ENCODE results near the gene SORCS1. TPM values are rescaled to one million over a fixed set of nuclear protein-coding genes. Genes with fewer than 3 reads are reported as not detected.

The SORCS1 gene
- total and polyA plus RNA-seq, 2 of the 8 experiments (the other 6 are each of a cell fraction or from before 2014, with no cell fraction given): 4.1 to 4.6 TPM

DNA sequence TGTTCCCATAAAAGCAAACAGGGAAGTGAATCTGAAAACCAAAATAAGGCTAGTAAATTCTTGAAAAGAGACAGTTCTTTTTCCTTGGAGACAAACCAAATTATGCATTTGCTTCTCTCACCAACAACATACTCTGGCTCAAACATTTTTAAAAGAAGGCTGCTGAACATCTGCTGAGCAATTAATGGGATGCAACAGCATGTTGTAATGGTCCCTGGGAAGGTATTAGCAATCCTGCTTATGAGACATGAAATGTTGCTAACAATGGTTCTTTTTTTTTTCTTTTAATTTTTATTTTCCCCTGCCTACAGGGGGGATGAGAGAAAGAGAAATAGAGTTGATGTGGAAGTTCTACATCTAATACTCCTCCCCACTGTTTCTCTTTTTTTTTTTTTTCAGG is 572.1 kb downstream of the SORCS1 start:
- H2BK15ac ChIP-seq (ENCODE audit: low read length): no peak overlapping the region
- no peak overlapping the region for H3K18ac ChIP-seq (ENCODE audit: extremely low read depth, low read length)
- H3K27me3 ChIP-seq (replicated peaks in 1 of 4; ENCODE audit: control insufficient read depth in 3 of 4, extremely low read depth in 1 of 4, insufficient read depth in 3 of 4, low read length in 3 of 4): no peaks in the 10 kb centered on the region
- H2BK12ac ChIP-seq (ENCODE audit: low read depth, low read length): no peak overlapping the region
- no peaks in the 10 kb centered on the region for H3K9me3 ChIP-seq (ENCODE audit: insufficient read depth in 2 of 2, low read depth in 1 of 2, low read length in 1 of 2)
- H3K14ac ChIP-seq (ENCODE audit: insufficient read length): no peak overlapping the region
- H3K23ac ChIP-seq (ENCODE audit: insufficient read length): no peak overlapping the region
- no peak overlapping the region for H4K91ac ChIP-seq (replicated peaks; ENCODE audit: insufficient read length, low read length)
- H3K4me1 ChIP-seq (replicated peaks in 1 of 4; ENCODE audit: control insufficient read depth in 3 of 4, insufficient read depth in 4 of 4, low read length in 3 of 4): no peaks in the 10 kb centered on the region
- DNase-seq (ENCODE audit: low read depth in 1 of 2, low spot score in 2 of 2) (no peak), FAIRE-seq (no peak)
- no peak overlapping the region for H2AK5ac ChIP-seq (ENCODE audit: low read depth, low read length)
- no peak overlapping the region for H4K8ac ChIP-seq (ENCODE audit: extremely low read depth, insufficient read depth, low read length)
- H3K56ac ChIP-seq (replicated peaks; ENCODE audit: insufficient read length, low read depth, low read length): no peak overlapping the region
- no peak overlapping the region for H3K27ac ChIP-seq (ENCODE audit: low read depth, low read length)
- no peaks in the 10 kb centered on the region for H4K20me1 ChIP-seq (replicated peaks in 1 of 2; ENCODE audit: control insufficient read depth in 1 of 2, insufficient read depth in 2 of 2, low read length in 2 of 2)
- H4K5ac ChIP-seq (ENCODE audit: insufficient read length, low read depth, low read length): no peak overlapping the region
- H3K4me2 ChIP-seq (ENCODE audit: insufficient read depth in 1 of 2, low read depth in 2 of 2, low read length in 2 of 2): no peak overlapping the region
- ChIA-PET CTCF (ENCODE audit: partially characterized antibody) (interaction anchor here (1.9 kb wide), 1 partner anchor 11 kb away, joined by 6 read pairs; no protein-coding TSS in a partner anchor), POLR2A (ENCODE audit: partially characterized antibody) (no interaction called here)
- no peaks in the 10 kb centered on the region for H3K23me2 ChIP-seq (ENCODE audit: low read depth, low read length)
- H3K79me1 ChIP-seq (ENCODE audit: low read depth, low read length): no peaks in the 10 kb centered on the region
- no peak overlapping the region for H3K4ac ChIP-seq (replicated peaks; ENCODE audit: insufficient read length, low read depth, low read length)
- no peak overlapping the region for H3K9ac ChIP-seq (replicated peaks in 1 of 4; ENCODE audit: extremely low read depth in 1 of 4, low read depth in 3 of 4, low read length in 3 of 4)
- no peak overlapping the region for H2AFZ ChIP-seq (ENCODE audit: low read length)
- no peaks in the 10 kb centered on the region for H3K79me2 ChIP-seq (ENCODE audit: control insufficient read depth in 1 of 2, insufficient read depth in 2 of 2, low read length in 2 of 2)
- H3K36me3 ChIP-seq (ENCODE audit: control insufficient read depth in 2 of 4, insufficient read depth in 4 of 4, low read length in 3 of 4): no peaks in the 10 kb centered on the region
- no peak overlapping the region for H2BK5ac ChIP-seq (ENCODE audit: low read depth, low read length)
- no peak overlapping the region for H2BK120ac ChIP-seq (replicated peaks; ENCODE audit: low read depth, low read length)
- no peak overlapping the region for H2BK20ac ChIP-seq (ENCODE audit: low read length)
- H3K4me3 ChIP-seq (ENCODE audit: extremely low read depth in 1 of 4, insufficient read depth in 2 of 4, low read depth in 3 of 4, low read length in 4 of 4): no peak overlapping the region
- TF ChIP-seq HDAC2 (IDR thresholded peaks at IDR 0.05; ENCODE audit: borderline replicate concordance in 1 of 2, low read depth in 2 of 2, low read length in 2 of 2) (no peak), RNF2 (IDR thresholded peaks at IDR 0.05; ENCODE audit: borderline replicate concordance, low read depth, low read length, missing control alignments, poor library complexity, severe bottlenecking) (no peak), GTF2F1 (IDR thresholded peaks at IDR 0.05; ENCODE audit: borderline replicate concordance, low read depth, low read length) (no peak), CBX8 (IDR thresholded peaks at IDR 0.05; ENCODE audit: borderline replicate concordance, low read depth, low read length) (no peak)
- TF ChIP-seq, protein P1, sequence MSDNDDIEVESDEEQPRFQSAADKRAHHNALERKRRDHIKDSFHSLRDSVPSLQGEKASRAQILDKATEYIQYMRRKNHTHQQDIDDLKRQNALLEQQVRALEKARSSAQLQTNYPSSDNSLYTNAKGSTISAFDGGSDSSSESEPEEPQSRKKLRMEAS (IDR thresholded peaks at IDR 0.05): no peak
- TF ChIP-seq, protein P2, sequence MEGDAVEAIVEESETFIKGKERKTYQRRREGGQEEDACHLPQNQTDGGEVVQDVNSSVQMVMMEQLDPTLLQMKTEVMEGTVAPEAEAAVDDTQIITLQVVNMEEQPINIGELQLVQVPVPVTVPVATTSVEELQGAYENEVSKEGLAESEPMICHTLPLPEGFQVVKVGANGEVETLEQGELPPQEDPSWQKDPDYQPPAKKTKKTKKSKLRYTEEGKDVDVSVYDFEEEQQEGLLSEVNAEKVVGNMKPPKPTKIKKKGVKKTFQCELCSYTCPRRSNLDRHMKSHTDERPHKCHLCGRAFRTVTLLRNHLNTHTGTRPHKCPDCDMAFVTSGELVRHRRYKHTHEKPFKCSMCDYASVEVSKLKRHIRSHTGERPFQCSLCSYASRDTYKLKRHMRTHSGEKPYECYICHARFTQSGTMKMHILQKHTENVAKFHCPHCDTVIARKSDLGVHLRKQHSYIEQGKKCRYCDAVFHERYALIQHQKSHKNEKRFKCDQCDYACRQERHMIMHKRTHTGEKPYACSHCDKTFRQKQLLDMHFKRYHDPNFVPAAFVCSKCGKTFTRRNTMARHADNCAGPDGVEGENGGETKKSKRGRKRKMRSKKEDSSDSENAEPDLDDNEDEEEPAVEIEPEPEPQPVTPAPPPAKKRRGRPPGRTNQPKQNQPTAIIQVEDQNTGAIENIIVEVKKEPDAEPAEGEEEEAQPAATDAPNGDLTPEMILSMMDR (IDR thresholded peaks at IDR 0.05; ENCODE audit: control extremely low read depth in 1 of 3, insufficient read depth in 1 of 3, low read depth in 1 of 3, low read length in 3 of 3): no peak
